HG03135 (cell line): Measurements from ENCODE around the gene ITLN1.

ENCODE experiments used
- ATAC-seq: cut with Tn5 transposase; IDR thresholded peaks from one replicate; pipeline ENCODE4 v1.9.1; 2021; ENCODE audit warnings: mild to moderate bottlenecking, moderate library complexity; ENCODE audit not compliant: unreplicated experiment

The ITLN1 gene

GRCh38 chr1:160826546-160826945 lies 58.4 kb downstream of the ITLN1 start:
- ATAC-seq: no peak
